K562 (cell line): ENCODE results near the gene PDIA4. TPM values are rescaled to one million over a fixed set of nuclear protein-coding genes. Genes with fewer than 3 reads are reported as not detected.

Source experiments
- ASH1L ChIP-seq: fragments of 450-650 bp; IDR thresholded peaks from 2 replicates; pipeline ENCODE4 v1.6.1; 2018; ENCODE audit warnings: borderline replicate concordance, mild to moderate bottlenecking, low read depth; ENCODE audit not compliant: partially characterized antibody
- BRCA1 ChIP-seq, 2 experiments: fragments of 450-650 bp in 1 of 2; sonication (generic) in 1 of 2; formaldehyde crosslinking in 1 of 2; IDR thresholded peaks; 2 replicates each; pipeline versions ENCODE4 v1.5.0 to v1.6.1; 2017 to 2020; ENCODE audit warnings: mild to moderate bottlenecking in 1 of 2, missing genetic modification reagents in 1 of 2
- ETV5 ChIP-seq: sonication (generic); formaldehyde crosslinking; IDR thresholded peaks from 2 replicates; pipeline ENCODE4 v1.4.0; 2020; ENCODE audit warnings: low read depth, mild to moderate bottlenecking, missing genetic modification reagents
- MEF2A ChIP-seq: IDR thresholded peaks from 2 replicates; pipeline ENCODE4 v1.6.1; 2011; ENCODE audit warnings: low read depth, mild to moderate bottlenecking, low read length, moderate library complexity; ENCODE audit not compliant: control insufficient read depth
- NR4A1 ChIP-seq, 2 experiments: fragments of 250-450 bp in 1 of 2; fragments of 450-650 bp in 1 of 2; sonication (Bioruptor Pico) in 1 of 2; IDR thresholded peaks; 2 replicates each; pipeline versions ENCODE4 v1.4.0 to v1.6.1; 2016 to 2020; ENCODE audit warnings: mild to moderate bottlenecking in 2 of 2, missing compliant biosample characterization in 1 of 2, missing genetic modification characterization in 1 of 2, moderate library complexity in 1 of 2
- POLR2A ChIP-seq: fragments of 450-650 bp; conservative IDR thresholded peaks from 2 replicates; pipeline ENCODE4 v1.6.1; 2016
- RBM34 ChIP-seq: fragments of 200-400 bp; formaldehyde crosslinking; IDR thresholded peaks from 2 replicates; pipeline ENCODE4 v1.6.1; 2018; ENCODE audit warnings: low read length, borderline replicate concordance; ENCODE audit not compliant: insufficient read depth
- SETDB1 ChIP-seq: IDR thresholded peaks from one replicate; pipeline ENCODE4 v1.6.1; 2012; ENCODE audit warnings: low read length, control low read depth, inconsistent platforms
- TAF15 ChIP-seq: fragments of 200-400 bp; formaldehyde crosslinking; IDR thresholded peaks from 2 replicates; pipeline ENCODE4 v1.6.1; 2017; ENCODE audit warnings: mild to moderate bottlenecking, low read depth, low read length, moderate library complexity
- TAF9B ChIP-seq: fragments of 450-650 bp; IDR thresholded peaks from 2 replicates; pipeline ENCODE4 v1.6.1; 2018; ENCODE audit warnings: mild to moderate bottlenecking; ENCODE audit not compliant: partially characterized antibody
- TARDBP ChIP-seq: fragments of 450-650 bp; IDR thresholded peaks from 2 replicates; pipeline ENCODE4 v1.6.1; 2016
- ZNF586 ChIP-seq: fragments of 450-650 bp; formaldehyde crosslinking; conservative IDR thresholded peaks from 2 replicates; pipeline ENCODE4 v1.4.0; 2020; ENCODE audit warnings: mild to moderate bottlenecking, moderate library complexity
- ZNF699 ChIP-seq: fragments of 250-450 bp; sonication (Bioruptor Pico); IDR thresholded peaks from 2 replicates; pipeline ENCODE4 v1.8.0; 2021; ENCODE audit warnings: mild to moderate bottlenecking, moderate library complexity; ENCODE audit not compliant: insufficient replicate concordance
- polyA plus RNA-seq, 8 experiments: library from polyadenylated mRNA; depleted of rRNA in 4 of 8; stranded (reverse) in 5 of 8; unstranded in 3 of 8; fragments of >200 nt; fragmentation: Nextera tagmentation in 2 of 8; fragmentation: Illumina TruSeq in 1 of 8; extraction: Ambion mirVana in 2 of 8; extraction: Trizol in 1 of 8; gene quantifications; 2 replicates each; pipeline versions ENCODE4 v1.2.1 to v1.2.3, GENCODE V29; 2011 to 2014; ENCODE audit warnings: inconsistent platforms in 1 of 8, missing spikeins in 1 of 8
- total RNA-seq, 7 experiments: library from RNA; depleted of rRNA in 6 of 7; stranded (reverse); fragments of >200 nt in 6 of 7; fragmentation: Illumina TruSeq in 2 of 7; extraction: Trizol in 2 of 7; gene quantifications; 2 replicates each; pipeline versions ENCODE4 v1.2.1 to v1.2.3, GENCODE V29; 2011 to 2021; ENCODE audit warnings: low replicate concordance in 1 of 7
- TF ChIP-seq, protein P1 (sequence below): IDR thresholded peaks from 3 replicates; pipeline ENCODE4 v1.6.1; 2011; ENCODE audit warnings: borderline replicate concordance, mild to moderate bottlenecking, moderate library complexity; ENCODE audit not compliant: insufficient read length; ENCODE audit errors: extremely low read depth
- TF ChIP-seq, protein P2 (sequence below): fragments of 450-650 bp; IDR thresholded peaks from 2 replicates; pipeline ENCODE4 v1.6.1; 2018; ENCODE audit warnings: mild to moderate bottlenecking, low read depth; ENCODE audit not compliant: partially characterized antibody
- TF ChIP-seq, protein P3 (sequence below): fragments of 450-650 bp; IDR thresholded peaks from 2 replicates; pipeline ENCODE4 v1.6.1; 2016
- TF ChIP-seq, protein P4 (sequence below): sonication (generic); formaldehyde crosslinking; IDR thresholded peaks from 2 replicates; pipeline ENCODE4 v1.8.0; 2022; ENCODE audit warnings: mild to moderate bottlenecking, missing genetic modification reagents

Gene PDIA4
- total and polyA plus RNA-seq, 9 of the 15 experiments (the other 6 are each of a cell fraction or from before 2014, with no cell fraction given): 9.1 to 175 (median 146) TPM

DNA sequence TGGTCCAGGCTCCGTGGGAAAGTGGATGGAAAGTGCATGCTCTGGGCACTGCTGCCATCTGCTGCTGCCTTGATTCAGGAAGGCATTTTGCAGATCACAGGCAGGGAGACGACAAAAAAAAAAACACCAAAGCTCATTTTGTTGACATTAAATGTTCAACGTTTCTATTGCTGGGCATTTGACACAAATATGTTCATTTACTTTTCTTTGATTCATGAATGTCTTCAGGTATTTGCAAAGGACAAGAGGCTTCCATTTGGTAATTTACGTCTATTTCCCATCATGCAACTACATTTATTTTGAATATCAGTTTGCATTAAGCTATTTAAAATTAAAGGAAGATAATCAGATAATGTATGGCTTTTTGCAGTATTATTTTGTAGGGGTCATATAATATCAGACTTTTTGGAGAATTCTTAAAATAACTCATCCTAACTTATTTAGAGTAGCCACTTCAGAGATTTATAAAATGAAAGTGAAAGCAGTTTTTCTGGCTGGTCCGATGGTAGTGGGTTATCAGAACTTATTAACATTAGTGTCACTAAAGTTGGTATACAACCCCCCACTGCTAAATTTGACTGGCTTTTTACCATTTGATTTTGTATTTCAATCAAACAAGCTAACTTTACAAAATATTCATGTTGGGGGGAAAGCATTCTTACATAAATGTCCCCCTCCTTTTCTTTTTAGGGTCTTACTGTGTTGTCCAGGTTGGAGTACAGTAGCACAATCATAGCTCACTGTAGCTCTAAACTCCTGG, 65.3 kb downstream of the PDIA4 start (continued):
- no peak for TF ChIP-seq TAF15
- 0 out of 2 replicates have a peak, but pooled peaks have one; percentile 49 for TF ChIP-seq ETV5 (CRISPR knock-in tag)
- no peak for TF ChIP-seq ASH1L
- no peak for TF ChIP-seq SETDB1
- no peak for TF ChIP-seq ZNF699 (CRISPR knock-in tag)
- TF ChIP-seq BRCA1 (IDR thresholded peaks at IDR 0.05): no peak
- no peak for TF ChIP-seq BRCA1 (CRISPR knock-in tag; IDR thresholded peaks at IDR 0.05)
- TF ChIP-seq RBM34: no peak
- TF ChIP-seq, protein P1, sequence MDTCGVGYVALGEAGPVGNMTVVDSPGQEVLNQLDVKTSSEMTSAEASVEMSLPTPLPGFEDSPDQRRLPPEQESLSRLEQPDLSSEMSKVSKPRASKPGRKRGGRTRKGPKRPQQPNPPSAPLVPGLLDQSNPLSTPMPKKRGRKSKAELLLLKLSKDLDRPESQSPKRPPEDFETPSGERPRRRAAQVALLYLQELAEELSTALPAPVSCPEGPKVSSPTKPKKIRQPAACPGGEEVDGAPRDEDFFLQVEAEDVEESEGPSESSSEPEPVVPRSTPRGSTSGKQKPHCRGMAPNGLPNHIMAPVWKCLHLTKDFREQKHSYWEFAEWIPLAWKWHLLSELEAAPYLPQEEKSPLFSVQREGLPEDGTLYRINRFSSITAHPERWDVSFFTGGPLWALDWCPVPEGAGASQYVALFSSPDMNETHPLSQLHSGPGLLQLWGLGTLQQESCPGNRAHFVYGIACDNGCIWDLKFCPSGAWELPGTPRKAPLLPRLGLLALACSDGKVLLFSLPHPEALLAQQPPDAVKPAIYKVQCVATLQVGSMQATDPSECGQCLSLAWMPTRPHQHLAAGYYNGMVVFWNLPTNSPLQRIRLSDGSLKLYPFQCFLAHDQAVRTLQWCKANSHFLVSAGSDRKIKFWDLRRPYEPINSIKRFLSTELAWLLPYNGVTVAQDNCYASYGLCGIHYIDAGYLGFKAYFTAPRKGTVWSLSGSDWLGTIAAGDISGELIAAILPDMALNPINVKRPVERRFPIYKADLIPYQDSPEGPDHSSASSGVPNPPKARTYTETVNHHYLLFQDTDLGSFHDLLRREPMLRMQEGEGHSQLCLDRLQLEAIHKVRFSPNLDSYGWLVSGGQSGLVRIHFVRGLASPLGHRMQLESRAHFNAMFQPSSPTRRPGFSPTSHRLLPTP: no peak
- no peak for TF ChIP-seq ZNF586 (CRISPR knock-in tag)
- TF ChIP-seq TAF9B: no peak
- TF ChIP-seq, protein P2, sequence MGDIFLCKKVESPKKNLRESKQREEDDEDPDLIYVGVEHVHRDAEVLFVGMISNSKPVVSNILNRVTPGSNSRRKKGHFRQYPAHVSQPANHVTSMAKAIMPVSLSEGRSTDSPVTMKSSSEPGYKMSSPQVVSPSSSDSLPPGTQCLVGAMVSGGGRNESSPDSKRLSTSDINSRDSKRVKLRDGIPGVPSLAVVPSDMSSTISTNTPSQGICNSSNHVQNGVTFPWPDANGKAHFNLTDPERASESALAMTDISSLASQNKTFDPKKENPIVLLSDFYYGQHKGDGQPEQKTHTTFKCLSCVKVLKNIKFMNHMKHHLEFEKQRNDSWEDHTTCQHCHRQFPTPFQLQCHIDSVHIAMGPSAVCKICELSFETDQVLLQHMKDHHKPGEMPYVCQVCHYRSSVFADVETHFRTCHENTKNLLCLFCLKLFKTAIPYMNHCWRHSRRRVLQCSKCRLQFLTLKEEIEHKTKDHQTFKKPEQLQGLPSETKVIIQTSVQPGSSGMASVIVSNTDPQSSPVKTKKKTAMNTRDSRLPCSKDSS: no peak
- TF ChIP-seq, protein P3, sequence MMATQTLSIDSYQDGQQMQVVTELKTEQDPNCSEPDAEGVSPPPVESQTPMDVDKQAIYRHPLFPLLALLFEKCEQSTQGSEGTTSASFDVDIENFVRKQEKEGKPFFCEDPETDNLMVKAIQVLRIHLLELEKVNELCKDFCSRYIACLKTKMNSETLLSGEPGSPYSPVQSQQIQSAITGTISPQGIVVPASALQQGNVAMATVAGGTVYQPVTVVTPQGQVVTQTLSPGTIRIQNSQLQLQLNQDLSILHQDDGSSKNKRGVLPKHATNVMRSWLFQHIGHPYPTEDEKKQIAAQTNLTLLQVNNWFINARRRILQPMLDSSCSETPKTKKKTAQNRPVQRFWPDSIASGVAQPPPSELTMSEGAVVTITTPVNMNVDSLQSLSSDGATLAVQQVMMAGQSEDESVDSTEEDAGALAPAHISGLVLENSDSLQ: peak; percentile 17; the same call in 1 of the 2 replicates
- no peak for TF ChIP-seq NR4A1 (CRISPR knock-in tag; IDR thresholded peaks at IDR 0.05)
- no peak for TF ChIP-seq NR4A1 (tag; IDR thresholded peaks at IDR 0.05)
- TF ChIP-seq TARDBP: no peak; the same call in 1 of the 2 replicates
- TF ChIP-seq, protein P4, sequence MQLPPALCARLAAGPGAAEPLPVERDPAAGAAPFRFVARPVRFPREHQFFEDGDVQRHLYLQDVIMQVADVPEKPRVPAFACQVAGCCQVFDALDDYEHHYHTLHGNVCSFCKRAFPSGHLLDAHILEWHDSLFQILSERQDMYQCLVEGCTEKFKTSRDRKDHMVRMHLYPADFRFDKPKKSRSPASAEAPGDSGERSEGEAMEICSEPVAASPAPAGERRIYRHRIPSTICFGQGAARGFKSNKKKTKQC (CRISPR knock-in tag): no peak
- TF ChIP-seq MEF2A: no peak
- TF ChIP-seq POLR2A: no peak
